ENCODE measurements around the gene ZNF575. TPM values are rescaled to one million over a fixed set of nuclear protein-coding genes. Genes with fewer than 3 reads are reported as not detected.
"Not testable (repeated sequence)": the region's sequence is repeated elsewhere in the genome, so short reads cannot be mapped to it uniquely, and the experiment has no call there.

The ZNF575 gene
- total RNA-seq, 1 experiment from 2014 or later: 2.8 TPM

- Mint-ChIP-seq H3K9me3 (ENCODE audit: low read depth, unreplicated experiment) (peaks cover 2% of the 10 kb centered on the region), H3K36me3 (ENCODE audit: insufficient read depth, unreplicated experiment) (peaks cover 35% of the 10 kb centered on the region), H3K4me3 (ENCODE audit: low read depth, unreplicated experiment) (no peak overlapping the region), H3K4me1 (ENCODE audit: low read depth, unreplicated experiment) (peaks cover 21% of the 10 kb centered on the region), H3K27me3 (ENCODE audit: unreplicated experiment) (no peaks in the 10 kb centered on the region), H3K27ac (ENCODE audit: unreplicated experiment) (no peak overlapping the region)
- no TSS peak for BruUV-seq (replicated peaks)
- CTCF ChIA-PET: interaction anchor here (0.6 kb wide), 1 partner anchor 94 kb away, joined by 6 read pairs; no protein-coding TSS in a partner anchor
- TF ChIP-seq CTCF (IDR thresholded peaks at IDR 0.05; ENCODE audit: unreplicated experiment): no peak
- no peak for DNase-seq
- intact Hi-C loops (cut with micrococcal nuclease; ENCODE audit: unreplicated experiment): no loop called here
Measured at GRCh38 chr19:43507880-43508279, 25.1 kb upstream of the ZNF575 start.

DNA sequence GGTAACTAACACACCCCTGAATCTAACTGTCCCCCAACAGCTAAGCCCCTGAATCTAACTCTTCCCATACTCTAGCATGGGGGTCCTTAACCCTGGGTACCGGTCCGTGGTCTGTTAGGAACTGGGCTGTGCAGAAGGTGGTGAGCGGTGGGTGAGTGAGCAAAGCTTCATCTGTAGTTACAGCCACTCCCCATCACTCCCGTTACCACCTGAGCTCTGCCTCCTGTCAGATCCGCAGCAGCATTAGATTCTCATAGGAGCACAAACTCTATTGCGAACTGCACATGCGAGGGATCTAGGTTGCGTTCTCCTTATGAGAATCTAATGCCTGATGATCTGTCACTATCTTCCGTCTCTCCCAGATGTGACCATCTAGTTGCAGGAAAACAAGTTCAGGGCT is 22.3 kb upstream of the ZNF575 start:
- Mint-ChIP-seq H3K27ac (ENCODE audit: unreplicated experiment) (no peak overlapping the region), H3K9me3 (ENCODE audit: low read depth, unreplicated experiment) (peaks cover 2% of the 10 kb centered on the region), H3K27me3 (ENCODE audit: unreplicated experiment) (no peaks in the 10 kb centered on the region), H3K4me3 (ENCODE audit: low read depth, unreplicated experiment) (no peak overlapping the region), H3K36me3 (ENCODE audit: insufficient read depth, unreplicated experiment) (peaks cover 11% of the 10 kb centered on the region), H3K4me1 (ENCODE audit: low read depth, unreplicated experiment) (no peaks in the 10 kb centered on the region)
- no peak for DNase-seq
- BruUV-seq (replicated peaks): no TSS peak
- TF ChIP-seq CTCF (IDR thresholded peaks at IDR 0.05; ENCODE audit: unreplicated experiment): no peak
- CTCF ChIA-PET: interaction anchor here (0.6 to 0.9 kb wide), 2 partner anchors 12 to 955 kb away, joined by 5 to 7 read pairs; no protein-coding TSS in a partner anchor
- intact Hi-C loops (cut with micrococcal nuclease; ENCODE audit: unreplicated experiment): no loop called here

DNA sequence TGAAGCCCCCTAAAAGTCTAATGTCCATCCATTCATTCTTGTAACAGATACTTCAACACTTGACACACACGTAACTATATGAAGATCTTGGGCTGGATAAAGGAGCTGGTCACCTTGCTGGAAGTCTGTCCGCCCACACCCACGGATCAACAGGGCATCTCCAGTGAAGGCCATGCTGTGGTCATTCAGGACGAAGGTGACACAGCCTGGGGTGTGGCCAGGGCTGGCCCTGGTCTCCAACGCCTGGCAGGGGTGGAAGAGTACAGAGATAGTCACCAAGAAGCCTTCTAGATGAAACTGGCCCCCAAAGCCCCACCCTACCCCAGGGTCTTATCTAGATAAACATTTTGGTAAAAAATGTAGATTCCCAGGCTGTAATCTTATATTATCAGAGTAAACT is 21.7 kb upstream of the ZNF575 start:
- CTCF ChIA-PET: no interaction called here
- Mint-ChIP-seq H3K36me3 (ENCODE audit: insufficient read depth, unreplicated experiment) (peaks cover 11% of the 10 kb centered on the region), H3K4me3 (ENCODE audit: low read depth, unreplicated experiment) (no peak overlapping the region), H3K27ac (ENCODE audit: unreplicated experiment) (no peak overlapping the region), H3K27me3 (ENCODE audit: unreplicated experiment) (no peaks in the 10 kb centered on the region), H3K9me3 (ENCODE audit: low read depth, unreplicated experiment) (peaks cover 2% of the 10 kb centered on the region), H3K4me1 (ENCODE audit: low read depth, unreplicated experiment) (no peaks in the 10 kb centered on the region)
- TF ChIP-seq CTCF (IDR thresholded peaks at IDR 0.05; ENCODE audit: unreplicated experiment): no peak
- BruUV-seq (replicated peaks): no TSS peak
- no peak for DNase-seq
- intact Hi-C loops (cut with micrococcal nuclease; ENCODE audit: unreplicated experiment): no loop called here

- H3K27me3 Mint-ChIP-seq (ENCODE audit: unreplicated experiment); H3K9me3 Mint-ChIP-seq (ENCODE audit: low read depth, unreplicated experiment); intact Hi-C loops (cut with micrococcal nuclease; ENCODE audit: unreplicated experiment); BruUV-seq (replicated peaks); H3K4me3 Mint-ChIP-seq (ENCODE audit: low read depth, unreplicated experiment); CTCF ChIA-PET; H3K27ac Mint-ChIP-seq (ENCODE audit: unreplicated experiment); H3K4me1 Mint-ChIP-seq (ENCODE audit: low read depth, unreplicated experiment); DNase-seq: not testable (repeated sequence)
- H3K36me3 Mint-ChIP-seq (ENCODE audit: insufficient read depth, unreplicated experiment): peaks cover 17% of the 10 kb centered on the region
Measured at GRCh38 chr19:43512399-43512798, 20.6 kb upstream of the ZNF575 start.

DNA sequence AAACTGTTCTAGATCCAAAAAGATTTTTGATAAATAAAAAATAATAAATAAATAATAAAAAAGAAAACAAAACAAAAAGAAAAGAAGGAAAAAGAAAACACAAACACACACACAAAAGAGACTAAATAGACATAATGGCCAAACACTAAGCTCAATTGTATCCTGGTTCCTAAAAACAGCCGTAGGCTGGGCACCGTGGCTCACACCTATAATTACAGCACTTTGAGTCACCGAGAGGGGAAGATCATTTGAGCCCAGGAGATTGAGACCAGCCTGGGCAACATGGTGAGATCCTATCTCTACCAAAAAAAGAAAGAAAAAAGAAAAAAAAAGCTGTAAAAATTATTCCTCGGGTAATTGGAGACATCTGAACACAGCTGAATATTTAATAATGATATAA is 14.9 kb upstream of the ZNF575 start:
- Mint-ChIP-seq H3K4me3 (ENCODE audit: low read depth, unreplicated experiment) (no peak overlapping the region), H3K4me1 (ENCODE audit: low read depth, unreplicated experiment) (peaks cover 13% of the 10 kb centered on the region), H3K27me3 (ENCODE audit: unreplicated experiment) (no peaks in the 10 kb centered on the region), H3K9me3 (ENCODE audit: low read depth, unreplicated experiment) (no peaks in the 10 kb centered on the region), H3K27ac (ENCODE audit: unreplicated experiment) (no peak overlapping the region), H3K36me3 (ENCODE audit: insufficient read depth, unreplicated experiment) (peaks cover 11% of the 10 kb centered on the region)
- BruUV-seq (replicated peaks): no TSS peak
- CTCF ChIA-PET: interaction anchor here (0.7 to 1.6 kb wide), 2 partner anchors 14 to 71 kb away, joined by 3 to 8 read pairs; partner anchors contain the start of gene PHLDB3
- no peak for DNase-seq
- no peak for TF ChIP-seq CTCF (IDR thresholded peaks at IDR 0.05; ENCODE audit: unreplicated experiment)
- intact Hi-C loops (cut with micrococcal nuclease; ENCODE audit: unreplicated experiment): no loop called here

All from Calu3 (cell line).